Body of pancreas (tissue), 4 donors: ENCODE results near the gene AK4. TPM values are rescaled to one million over a fixed set of nuclear protein-coding genes. Genes with fewer than 3 reads are reported as not detected.

ENCODE experiments used
- ATAC-seq: fragments of 150-250 bp; one replicate; pipeline ENCODE4 v1.9.1; 2016
- DNase-seq, 4 donors: peaks; one replicate each; pipeline ENCODE4 v3.0.0-alpha.2; 2019
- H3K27ac ChIP-seq, 4 donors: fragments of 200-600 bp; sonication (generic); 1 replicate in 3 of 4; 2 replicates in 1 of 4; pipeline versions ENCODE4 v1.5.1 to v1.6.1; 2016 to 2019; ENCODE audit warnings: mild to moderate bottlenecking in 1 of 4, mixed read lengths in 1 of 4, moderate library complexity in 1 of 4
- H3K27me3 ChIP-seq, 2 donors: fragments of 200-600 bp; sonication (generic); one replicate each; pipeline ENCODE4 v1.6.0; 2016; ENCODE audit warnings: mild to moderate bottlenecking in 1 of 2
- H3K36me3 ChIP-seq, 2 donors: fragments of 200-600 bp; sonication (generic); replicated peaks in 1 of 2; 2 replicates each; pipeline ENCODE4 v1.5.1; 2016; ENCODE audit warnings: low read depth in 2 of 2; ENCODE audit not compliant: insufficient read depth in 1 of 2
- H3K4me1 ChIP-seq: fragments of 200-600 bp; sonication (generic); one replicate; pipeline ENCODE4 v1.6.0; 2016
- H3K4me3 ChIP-seq, 2 donors: fragments of 200-600 bp; sonication (generic); 1 replicate in 1 of 2; 2 replicates in 1 of 2; pipeline ENCODE4 v1.5.1; 2016 to 2019
- H3K9me3 ChIP-seq, 3 donors: fragments of 200-600 bp; sonication (generic); 1 replicate in 2 of 3; 2 replicates in 1 of 3; pipeline ENCODE4 v1.5.1; 2016
- POLR2A ChIP-seq, 3 donors: fragments of 450-650 bp; IDR thresholded peaks; one replicate each; pipeline ENCODE4 v1.6.1; 2016; ENCODE audit warnings: antibody characterized with exemption in 3 of 3, mild to moderate bottlenecking in 2 of 3
- WGBS, 2 donors: methylation state at CpG; one replicate each; pipeline ENCODE4 v1.1.5; 2017; 5-methylcytosine and 5-hydroxymethylcytosine counted together
- intact Hi-C: fragments of 100-400 bp; cut with DNase I; formaldehyde crosslinking; loops from one replicate; pipeline ENCODE4 v1.15.1; 2023
- total RNA-seq, 2 donors: library from RNA; depleted of rRNA; stranded (reverse); fragments of >200 nt; gene quantifications; one replicate each; pipeline ENCODE4 v1.1.0, GENCODE V29; 2016
- TF ChIP-seq, protein P1 (sequence below), 7 experiments: fragments of 450-650 bp in 4 of 7; fragments of 200-600 bp in 3 of 7; sonication (generic) in 3 of 7; IDR thresholded peaks; one replicate each; pipeline ENCODE4 v1.5.1; 2016 to 2019; ENCODE audit warnings: antibody characterized with exemption in 7 of 7

AK4 gene
- total RNA-seq, 2 donors from 2014 or later: 8.8 to 20.4 TPM

DNA sequence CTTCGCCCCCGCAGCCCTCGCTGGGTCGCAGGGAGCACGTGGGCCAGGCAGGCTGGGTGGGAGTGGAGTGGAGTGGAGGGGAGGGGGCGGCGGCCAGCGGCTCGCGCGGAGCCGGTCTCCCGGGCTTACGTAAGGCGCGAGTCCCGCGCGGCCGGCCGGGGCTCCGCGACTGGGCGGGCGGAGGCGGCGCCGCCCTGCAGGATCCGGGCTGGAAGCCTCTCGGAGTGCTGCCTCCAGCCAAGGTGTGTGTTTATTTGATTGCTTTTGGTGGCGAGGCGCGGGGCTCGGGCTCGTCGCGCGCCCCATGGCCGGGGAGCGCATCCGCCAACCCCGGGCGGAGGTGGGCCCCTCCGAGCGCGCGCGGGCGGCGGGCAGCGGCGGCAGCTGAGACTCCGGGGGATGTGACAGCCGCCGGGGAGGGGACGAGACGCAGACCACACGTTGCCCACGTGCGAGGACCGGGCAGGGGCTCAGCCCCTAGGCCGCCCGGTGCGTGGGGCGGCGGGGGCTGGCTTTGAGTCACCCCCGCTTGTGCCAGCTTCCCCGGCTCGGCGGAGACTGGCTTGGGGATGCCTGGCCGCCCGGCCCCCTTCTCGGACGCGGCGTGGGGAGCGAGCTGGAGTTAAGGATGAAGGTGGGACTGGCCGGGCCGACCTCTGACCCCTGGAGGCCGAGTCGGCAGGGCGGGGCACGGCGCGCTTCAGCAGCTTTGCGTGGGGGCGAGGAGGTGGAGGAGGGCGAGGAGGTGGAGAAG is 402 bp upstream of the AK4 start:
- Histone ChIP-seq H3K4me1 (peaks cover 26% of the 10 kb centered on the region), H3K36me3 (no peaks in the 10 kb centered on the region), H3K27ac (no peak overlapping the region), H3K9me3 (no peaks in the 10 kb centered on the region), H3K27me3 (peaks cover 0 to 6% of the 10 kb centered on the region in 2 donors), H3K4me3 (peak overlapping the region; percentile 18 to 58)
- WGBS, 2 donors: 0 to 1% methylated on average over 3 to 80 of the region's 88 CpGs
- ATAC-seq: peak; percentile 73
- intact Hi-C loops: no loop called here
- peak in 1 of 3 donors; percentile 15 for TF ChIP-seq POLR2A (IDR thresholded peaks at IDR 0.05)
- TF ChIP-seq, protein P1, sequence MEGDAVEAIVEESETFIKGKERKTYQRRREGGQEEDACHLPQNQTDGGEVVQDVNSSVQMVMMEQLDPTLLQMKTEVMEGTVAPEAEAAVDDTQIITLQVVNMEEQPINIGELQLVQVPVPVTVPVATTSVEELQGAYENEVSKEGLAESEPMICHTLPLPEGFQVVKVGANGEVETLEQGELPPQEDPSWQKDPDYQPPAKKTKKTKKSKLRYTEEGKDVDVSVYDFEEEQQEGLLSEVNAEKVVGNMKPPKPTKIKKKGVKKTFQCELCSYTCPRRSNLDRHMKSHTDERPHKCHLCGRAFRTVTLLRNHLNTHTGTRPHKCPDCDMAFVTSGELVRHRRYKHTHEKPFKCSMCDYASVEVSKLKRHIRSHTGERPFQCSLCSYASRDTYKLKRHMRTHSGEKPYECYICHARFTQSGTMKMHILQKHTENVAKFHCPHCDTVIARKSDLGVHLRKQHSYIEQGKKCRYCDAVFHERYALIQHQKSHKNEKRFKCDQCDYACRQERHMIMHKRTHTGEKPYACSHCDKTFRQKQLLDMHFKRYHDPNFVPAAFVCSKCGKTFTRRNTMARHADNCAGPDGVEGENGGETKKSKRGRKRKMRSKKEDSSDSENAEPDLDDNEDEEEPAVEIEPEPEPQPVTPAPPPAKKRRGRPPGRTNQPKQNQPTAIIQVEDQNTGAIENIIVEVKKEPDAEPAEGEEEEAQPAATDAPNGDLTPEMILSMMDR (IDR thresholded peaks at IDR 0.05): no peak
- DNase-seq: peak; percentile 28 to 59 (median 40)

DNA sequence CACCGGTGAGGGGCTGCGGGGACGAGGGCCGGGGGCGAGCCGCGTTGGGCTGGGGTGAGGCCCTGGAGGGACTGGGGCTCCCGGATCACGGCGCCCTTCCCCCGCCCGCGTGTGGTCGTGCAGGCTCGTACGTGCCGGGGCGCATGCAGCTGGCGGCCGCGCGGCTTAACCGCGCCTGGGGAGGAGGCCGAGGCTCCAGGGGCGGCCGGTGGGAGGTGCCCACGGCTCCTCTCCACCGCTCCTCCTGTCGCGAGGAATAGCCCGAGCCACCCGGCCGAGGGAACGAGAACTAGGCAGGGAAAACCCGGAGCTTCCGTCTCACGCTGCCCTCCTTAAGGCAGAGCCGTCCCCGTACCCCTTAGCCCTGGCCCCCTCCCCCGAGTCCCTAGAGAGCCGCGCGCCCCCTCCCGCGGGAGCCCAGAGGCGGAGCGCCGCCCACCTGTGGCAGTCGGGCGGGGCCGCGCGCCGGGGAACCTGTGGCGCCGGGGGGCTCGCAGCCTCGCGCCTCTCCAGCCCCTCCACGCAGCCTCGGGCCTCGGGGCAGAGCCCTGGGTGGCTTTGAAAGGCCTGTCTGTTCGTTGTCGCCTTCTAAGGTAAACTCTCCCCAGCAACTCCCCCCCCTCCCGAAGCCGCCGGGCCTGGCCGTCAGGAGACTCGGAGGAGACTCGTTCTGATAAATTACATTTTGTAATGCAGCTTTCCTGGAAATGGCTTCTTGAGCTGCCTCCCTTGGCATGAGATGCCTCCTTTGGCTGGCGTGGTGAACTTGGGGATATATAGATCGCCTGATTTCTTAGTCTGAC is 746 bp downstream of the AK4 start:
- H3K27me3 ChIP-seq: peaks cover 0 to 6% of the 10 kb centered on the region in 2 donors
- peaks cover 26% of the 10 kb centered on the region for H3K4me1 ChIP-seq
- 2 to 14% methylated on average over 6 to 65 of the region's 73 CpGs for WGBS, 2 donors
- H3K4me3 ChIP-seq: peak overlapping the region; percentile 31 to 58
- DNase-seq (peak in 3 of 4 donors; percentile 14 to 24 (median 15)), ATAC-seq (peak; percentile 43)
- H3K9me3 ChIP-seq: no peaks in the 10 kb centered on the region
- H3K36me3 ChIP-seq: no peaks in the 10 kb centered on the region
- intact Hi-C loops: no loop called here
- TF ChIP-seq POLR2A (IDR thresholded peaks at IDR 0.05): no peak
- TF ChIP-seq, protein P1 (IDR thresholded peaks at IDR 0.05): no peak
- H3K27ac ChIP-seq: peak overlapping the region in 1 of 4 donors; percentile 12

DNA sequence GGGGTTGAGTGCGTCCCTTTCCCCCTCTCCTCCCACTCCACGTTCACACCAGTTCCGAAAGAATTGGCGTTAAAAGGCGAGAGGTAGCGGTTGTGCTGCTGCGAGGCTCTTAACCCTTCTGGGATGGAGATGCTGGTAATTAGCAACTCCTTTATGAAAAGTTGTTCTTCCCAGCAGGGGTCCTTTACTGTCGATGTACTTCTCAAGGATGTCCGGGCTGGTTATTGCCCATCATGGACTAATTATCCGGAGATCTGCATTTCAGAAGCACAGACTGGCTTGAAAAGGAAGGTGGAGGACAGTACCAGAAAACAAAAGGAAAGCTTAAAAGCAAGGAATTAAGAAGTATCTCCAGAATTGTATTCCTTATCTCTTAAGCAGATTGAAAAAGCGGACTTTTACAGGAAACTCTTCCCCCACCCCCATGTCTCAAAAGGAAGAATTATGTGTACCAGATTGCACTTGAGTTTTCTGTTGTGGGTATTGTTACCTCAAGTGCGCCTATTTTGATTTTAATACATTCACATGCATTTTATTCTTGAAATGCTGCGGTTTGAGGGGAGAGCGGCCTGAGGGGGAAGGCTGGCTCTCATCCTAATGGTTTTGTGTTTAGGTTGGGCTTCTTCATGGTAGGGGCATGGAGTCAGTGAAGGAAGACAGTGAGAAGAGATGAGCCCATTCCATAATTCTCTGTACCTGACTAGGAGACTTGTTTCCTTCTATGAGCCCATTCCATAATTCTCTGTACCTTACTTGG is 1.5 kb downstream of the AK4 start:
- DNase-seq (no peak), ATAC-seq (no peak)
- WGBS, 2 donors: 53 to 62% methylated on average over 14 of the region's 14 CpGs
- Histone ChIP-seq H3K27me3 (peaks cover 0 to 6% of the 10 kb centered on the region in 2 donors), H3K9me3 (no peaks in the 10 kb centered on the region), H3K36me3 (no peaks in the 10 kb centered on the region), H3K4me3 (peak overlapping the region in 1 of 2 donors; percentile 58), H3K4me1 (peaks cover 26% of the 10 kb centered on the region), H3K27ac (no peak overlapping the region)
- intact Hi-C loops: no loop called here
- TF ChIP-seq, protein P1 (IDR thresholded peaks at IDR 0.05): no peak
- no peak for TF ChIP-seq POLR2A (IDR thresholded peaks at IDR 0.05)

DNA sequence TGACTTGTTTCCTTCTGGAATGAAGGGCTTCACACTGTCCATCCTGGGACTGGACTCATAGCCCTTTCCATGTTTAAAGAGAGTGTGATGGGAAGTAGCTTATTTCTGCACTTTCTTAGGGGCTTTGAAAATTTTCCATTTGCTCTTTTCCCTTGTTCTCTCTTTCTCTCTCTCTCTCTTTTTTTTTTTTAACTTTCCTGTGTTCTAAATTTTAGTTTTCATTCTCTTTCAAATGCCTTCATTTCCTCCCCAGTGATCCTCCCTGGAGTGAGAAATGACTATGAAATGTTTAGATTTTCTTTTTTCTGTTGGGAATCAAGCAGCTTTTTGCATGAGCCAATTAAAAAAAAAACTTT is 2.1 kb downstream of the AK4 start:
- intact Hi-C loops: no loop called here
- Histone ChIP-seq H3K9me3 (no peaks in the 10 kb centered on the region), H3K36me3 (no peaks in the 10 kb centered on the region), H3K27ac (no peak overlapping the region), H3K27me3 (peaks cover 0 to 6% of the 10 kb centered on the region in 2 donors), H3K4me1 (peaks cover 26% of the 10 kb centered on the region), H3K4me3 (no peak overlapping the region)
- ATAC-seq (no peak), DNase-seq (no peak)
- TF ChIP-seq, protein P1 (IDR thresholded peaks at IDR 0.05): no peak
- no peak for TF ChIP-seq POLR2A (IDR thresholded peaks at IDR 0.05)
